Mesenchymal stem cell (in vitro differentiated cells and primary cell): ENCODE data around the gene PITHD1. TPM values are rescaled to one million over a fixed set of nuclear protein-coding genes. Genes with fewer than 3 reads are reported as not detected.
"Not testable (repeated sequence)": the region's sequence is repeated elsewhere in the genome, so short reads cannot be mapped to it uniquely, and the experiment has no call there.

Source experiments
- DNase-seq: peaks from one replicate; pipeline ENCODE4 v3.0.0-alpha.2; 2013
- H2AFZ ChIP-seq: one replicate; pipeline ENCODE4 v1.6.1; 2013; ENCODE audit warnings: low read depth, mild to moderate bottlenecking, control low read depth, inconsistent platforms, low read length, moderate library complexity
- H2AK5ac ChIP-seq: 2 replicates; pipeline ENCODE4 v1.6.1; 2013; ENCODE audit warnings: low read length, moderate library complexity, mild to moderate bottlenecking, inconsistent platforms; ENCODE audit not compliant: severe bottlenecking
- H2BK120ac ChIP-seq: one replicate; pipeline ENCODE4 v1.6.1; 2013; ENCODE audit warnings: low read depth, mild to moderate bottlenecking, inconsistent platforms, low read length, moderate library complexity
- H2BK12ac ChIP-seq, 2 experiments: one replicate each; pipeline ENCODE4 v1.6.1; 2013; ENCODE audit warnings: inconsistent platforms in 2 of 2, low read length in 2 of 2, mild to moderate bottlenecking in 2 of 2, moderate library complexity in 2 of 2, control low read depth in 1 of 2
- H2BK15ac ChIP-seq: one replicate; pipeline ENCODE4 v1.6.1; 2013; ENCODE audit warnings: mild to moderate bottlenecking, low read depth, inconsistent platforms; ENCODE audit not compliant: poor library complexity, severe bottlenecking
- H2BK5ac ChIP-seq: 2 replicates; pipeline ENCODE4 v1.6.1; 2013; ENCODE audit warnings: low read depth, mild to moderate bottlenecking, low read length, control low read depth, inconsistent platforms; ENCODE audit not compliant: poor library complexity, severe bottlenecking
- H3K14ac ChIP-seq, 2 experiments: one replicate each; pipeline ENCODE4 v1.6.1; 2013; ENCODE audit warnings: inconsistent platforms in 2 of 2, low read length in 2 of 2, control low read depth in 1 of 2, mild to moderate bottlenecking in 1 of 2, moderate library complexity in 1 of 2
- H3K18ac ChIP-seq, 2 experiments: one replicate each; pipeline ENCODE4 v1.6.1; 2013; ENCODE audit warnings: inconsistent platforms in 2 of 2, low read length in 2 of 2, control low read depth in 1 of 2, low read depth in 1 of 2, mild to moderate bottlenecking in 1 of 2
- H3K23ac ChIP-seq, 2 experiments: one replicate each; pipeline ENCODE4 v1.6.1; 2013; ENCODE audit warnings: inconsistent platforms in 2 of 2, low read length in 2 of 2, mild to moderate bottlenecking in 2 of 2, moderate library complexity in 2 of 2, control low read depth in 1 of 2
- H3K27ac ChIP-seq: 2 replicates; pipeline ENCODE4 v1.5.1; 2013; ENCODE audit warnings: mild to moderate bottlenecking, moderate library complexity, low read length, control low read depth, inconsistent platforms; ENCODE audit not compliant: poor library complexity, severe bottlenecking
- H3K27me3 ChIP-seq, 2 experiments: 2 replicates each; pipeline versions ENCODE4 v1.6.1 to v1.7.0; 2013; ENCODE audit warnings: low read length in 2 of 2, mild to moderate bottlenecking in 2 of 2, moderate library complexity in 2 of 2, control low read depth in 1 of 2, inconsistent platforms in 1 of 2; ENCODE audit not compliant: control insufficient read depth in 1 of 2, insufficient read depth in 1 of 2
- H3K36me3 ChIP-seq, 2 experiments: 2 replicates each; pipeline versions ENCODE4 v1.6.1 to v1.7.0; 2013; ENCODE audit warnings: low read length in 2 of 2, control low read depth in 1 of 2, inconsistent platforms in 1 of 2, low read depth in 1 of 2, mild to moderate bottlenecking in 1 of 2; ENCODE audit not compliant: insufficient read depth in 2 of 2, control insufficient read depth in 1 of 2
- H3K4ac ChIP-seq, 2 experiments: one replicate each; pipeline ENCODE4 v1.6.1; 2013; ENCODE audit warnings: inconsistent platforms in 2 of 2, low read length in 2 of 2, mild to moderate bottlenecking in 2 of 2, moderate library complexity in 2 of 2, control low read depth in 1 of 2, low read depth in 1 of 2
- H3K4me1 ChIP-seq: 2 replicates; pipeline ENCODE4 v1.6.1; 2013; ENCODE audit warnings: low read depth, low read length, control low read depth; ENCODE audit not compliant: control insufficient read depth, insufficient read depth
- H3K4me2 ChIP-seq: 2 replicates; pipeline ENCODE4 v1.6.1; 2013; ENCODE audit warnings: low read length, mild to moderate bottlenecking, inconsistent platforms; ENCODE audit not compliant: poor library complexity, severe bottlenecking
- H3K4me3 ChIP-seq, 2 experiments: 2 replicates each; pipeline versions ENCODE4 v1.5.1 to v1.7.0; 2013; ENCODE audit warnings: low read length in 2 of 2, mild to moderate bottlenecking in 2 of 2, control low read depth in 1 of 2, low read depth in 1 of 2; ENCODE audit not compliant: insufficient read depth in 1 of 2
- H3K79me1 ChIP-seq: replicated peaks from 2 replicates; pipeline ENCODE4 v1.6.1; 2013; ENCODE audit warnings: mild to moderate bottlenecking, control low read depth, low read length, inconsistent platforms; ENCODE audit not compliant: poor library complexity, severe bottlenecking
- H3K9ac ChIP-seq: 2 replicates; pipeline ENCODE4 v1.7.0; 2013; ENCODE audit warnings: mild to moderate bottlenecking, low read length, moderate library complexity
- H3K9me3 ChIP-seq: 2 replicates; pipeline ENCODE4 v1.7.0; 2013; ENCODE audit warnings: mild to moderate bottlenecking, low read length; ENCODE audit not compliant: control insufficient read depth
- H4K8ac ChIP-seq: one replicate; pipeline ENCODE4 v1.6.1; 2013; ENCODE audit warnings: inconsistent platforms, mild to moderate bottlenecking, low read length, moderate library complexity
- H4K91ac ChIP-seq: one replicate; pipeline ENCODE4 v1.6.1; 2013; ENCODE audit warnings: mild to moderate bottlenecking, low read length, inconsistent platforms
- WGBS: methylation state at CpG from one replicate; pipeline ENCODE4 v1.1.7; 2013; ENCODE audit warnings: mixed read lengths; 5-methylcytosine and 5-hydroxymethylcytosine counted together
- polyA plus RNA-seq, 2 experiments: library from polyadenylated mRNA; stranded (reverse); fragments of 200-250 nt; gene quantifications; one replicate each; pipeline ENCODE4 v1.2.3, GENCODE V29; 2013

Gene PITHD1, protein sequence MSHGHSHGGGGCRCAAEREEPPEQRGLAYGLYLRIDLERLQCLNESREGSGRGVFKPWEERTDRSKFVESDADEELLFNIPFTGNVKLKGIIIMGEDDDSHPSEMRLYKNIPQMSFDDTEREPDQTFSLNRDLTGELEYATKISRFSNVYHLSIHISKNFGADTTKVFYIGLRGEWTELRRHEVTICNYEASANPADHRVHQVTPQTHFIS
- polyA plus RNA-seq (2013, experiment 1 of 2) = 16.0 TPM
- polyA plus RNA-seq (2013, experiment 2 of 2) = 16.3 TPM

DNA sequence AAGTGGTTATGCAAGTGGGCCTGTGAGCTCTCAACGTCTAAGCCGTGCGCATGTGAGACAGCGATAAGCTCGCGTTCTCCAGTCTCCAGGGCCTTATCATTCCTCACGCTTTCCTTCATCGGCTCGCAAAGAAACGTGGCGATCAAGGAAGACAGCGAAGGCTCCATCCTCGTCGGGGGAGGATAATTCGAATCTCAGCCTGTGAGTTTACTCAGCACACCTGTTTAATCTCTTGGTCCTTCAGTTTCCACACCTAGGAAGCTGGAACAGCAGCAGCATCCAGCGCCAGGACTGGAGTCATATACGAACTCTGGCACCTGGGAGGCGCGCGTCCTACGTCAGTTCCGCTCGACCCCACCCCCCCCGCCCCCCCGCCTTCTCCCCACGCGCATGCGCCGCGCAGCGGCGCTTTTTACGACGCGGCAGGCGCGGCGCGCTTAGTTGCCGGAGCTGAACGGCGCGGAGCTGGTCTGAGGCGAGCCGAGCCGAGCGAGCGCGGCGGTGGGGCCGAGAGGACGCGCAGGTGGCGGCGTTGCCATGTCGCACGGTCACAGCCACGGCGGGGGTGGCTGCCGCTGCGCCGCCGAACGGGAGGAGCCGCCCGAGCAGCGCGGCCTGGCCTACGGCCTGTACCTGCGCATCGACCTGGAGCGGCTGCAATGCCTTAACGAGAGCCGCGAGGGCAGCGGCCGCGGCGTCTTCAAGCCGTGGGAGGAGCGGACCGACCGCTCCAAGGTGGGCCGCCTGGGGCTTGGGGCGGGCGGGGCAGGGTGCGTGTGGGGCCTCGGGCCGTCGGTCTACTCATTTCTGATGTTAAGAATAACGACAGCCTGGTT lies at the start of gene PITHD1:
Gene PITHD1, plus strand, starts transcription at position 440 of the 836 bp plus-strand sequence. Its CDS starts 98 bp downstream, at position 538.
- under 1% methylated on average over 89 of the region's 91 CpGs for WGBS
- Histone ChIP-seq H2BK12ac (peak within 1 kb of the TSS in 1 of 2 experiments; percentile 68), H3K79me1 (peaks cover 19% of the 10 kb centered on the region), H3K36me3 (peaks cover 4 to 17% of the 10 kb centered on the region in 2 experiments), H3K18ac (peak within 1 kb of the TSS; percentile 89 to 93), H4K8ac (peak within 1 kb of the TSS; percentile 92), H3K9ac (peak within 1 kb of the TSS; percentile 97), H3K9me3 (no peaks in the 10 kb centered on the region), H3K27me3 (no peaks in the 10 kb centered on the region), H2BK15ac (peak within 1 kb of the TSS; percentile 19), H3K4me1 (peaks cover 11% of the 10 kb centered on the region), H4K91ac (peak within 1 kb of the TSS; percentile 94), H2BK120ac (no peak within 1 kb of the TSS), H3K4me3 (peak within 1 kb of the TSS; percentile 96 to 98), H3K23ac (peak within 1 kb of the TSS in 1 of 2 experiments; percentile 92), H2AFZ (peak within 1 kb of the TSS; percentile 93), H2BK5ac (no peak within 1 kb of the TSS), H3K14ac (peak within 1 kb of the TSS in 1 of 2 experiments; percentile 97), H2AK5ac (peak within 1 kb of the TSS; percentile 85), H3K27ac (peak within 1 kb of the TSS; percentile 61), H3K4ac (peak within 1 kb of the TSS; percentile 71 to 91), H3K4me2 (peak within 1 kb of the TSS; percentile 100)
- peak; percentile 86 for DNase-seq

- Histone ChIP-seq H3K18ac (no peak overlapping the region), H2AK5ac (no peak overlapping the region), H3K4ac (no peak overlapping the region), H3K79me1 (peaks cover 13% of the 10 kb centered on the region), H4K8ac (no peak overlapping the region), H3K27me3 (no peaks in the 10 kb centered on the region), H3K27ac (no peak overlapping the region), H2AFZ (no peak overlapping the region), H3K23ac (no peak overlapping the region), H3K9me3 (no peaks in the 10 kb centered on the region), H3K36me3 (peaks cover 7 to 12% of the 10 kb centered on the region in 2 experiments), H3K4me2 (no peak overlapping the region), H3K4me1 (peaks cover 8% of the 10 kb centered on the region), H3K14ac (no peak overlapping the region), H3K4me3 (no peak overlapping the region), H3K9ac (no peak overlapping the region), H2BK15ac (no peak overlapping the region), H2BK120ac (no peak overlapping the region), H4K91ac (no peak overlapping the region), H2BK12ac (no peak overlapping the region), H2BK5ac (no peak overlapping the region)
- WGBS = 94% methylated on average over 10 of the region's 10 CpGs
- DNase-seq = no peak
These were observed 45.6 kb upstream of the PITHD1 start for GRCh38 chr1:23732363-23733224.

GRCh38 chr1:23733281-23733680 lies 44.9 kb upstream of the PITHD1 start:
- not testable (repeated sequence) for H2BK15ac ChIP-seq, H3K27me3 ChIP-seq, H3K18ac ChIP-seq, H2BK12ac ChIP-seq, H2AFZ ChIP-seq, H3K4me3 ChIP-seq, H3K23ac ChIP-seq, H3K4me2 ChIP-seq, H3K27ac ChIP-seq, H2BK120ac ChIP-seq, H3K14ac ChIP-seq, DNase-seq, H3K4ac ChIP-seq, H3K9me3 ChIP-seq, H3K4me1 ChIP-seq, H4K91ac ChIP-seq, H2AK5ac ChIP-seq, H2BK5ac ChIP-seq, H3K9ac ChIP-seq, H4K8ac ChIP-seq
- Histone ChIP-seq H3K36me3 (peaks cover 7 to 12% of the 10 kb centered on the region in 2 experiments), H3K79me1 (peaks cover 13% of the 10 kb centered on the region)
- 99% methylated on average over 5 of the region's 5 CpGs for WGBS
